ENCODE data around the gene TLN1.

DNA sequence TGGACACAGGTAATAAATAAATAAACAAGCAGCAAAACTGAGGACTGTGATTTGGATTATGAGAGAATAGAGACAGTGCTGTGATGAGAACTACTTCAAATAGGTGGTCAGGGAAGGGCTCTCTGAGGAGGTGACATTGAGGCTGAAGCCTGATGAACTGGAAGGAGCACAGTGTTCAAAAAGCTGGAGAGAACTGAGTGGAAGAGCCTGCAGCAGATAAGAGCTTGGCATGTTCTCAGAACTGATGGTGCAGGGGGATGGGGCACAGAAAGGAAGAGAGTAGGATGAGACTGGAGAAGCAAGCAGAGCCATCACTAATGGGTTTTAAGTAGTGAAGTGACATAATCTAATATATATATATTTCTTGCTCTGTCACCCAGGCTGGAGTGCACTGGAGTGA lies 31.1 kb downstream of the TLN1 start:
- TF ChIP-seq CTCF (IDR thresholded peaks at IDR 0.05) (no peak), POLR2A (IDR thresholded peaks at IDR 0.05) (no peak)

Data from breast epithelium (tissue), 3 donors.